ENCODE data around the gene HUNK.

Gene HUNK

GRCh38 chr21:31952828-31953227, 80.0 kb downstream of the HUNK start:
- DNase-seq (ENCODE audit: low read depth in 2 of 2) = no peak

- no peak for DNase-seq (ENCODE audit: low read depth in 2 of 2)
Measured at GRCh38 chr21:31957631-31958030, 84.8 kb downstream of the HUNK start.

GRCh38 chr21:31959881-31960280, 87.1 kb downstream of the HUNK start:
- no peak for DNase-seq (ENCODE audit: low read depth in 2 of 2)

GRCh38 chr21:31961027-31961426, 88.2 kb downstream of the HUNK start:
- DNase-seq (ENCODE audit: low read depth in 2 of 2) = no peak

- no peak for DNase-seq (ENCODE audit: low read depth in 2 of 2)
Measured at GRCh38 chr21:31961704-31962103, 88.9 kb downstream of the HUNK start.

GRCh38 chr21:31964692-31965091, 91.9 kb downstream of the HUNK start:
- DNase-seq (ENCODE audit: low read depth in 2 of 2) = no peak

- no peak for DNase-seq (ENCODE audit: low read depth in 2 of 2)
Measured at GRCh38 chr21:31967334-31967733, 94.5 kb downstream of the HUNK start.

- no peak for DNase-seq (ENCODE audit: low read depth in 2 of 2)
Measured at GRCh38 chr21:31972622-31973021, 99.8 kb downstream of the HUNK start.

GRCh38 chr21:31973402-31973944, 100.7 kb downstream of the HUNK start:
- DNase-seq (ENCODE audit: low read depth in 2 of 2) = no peak

GRCh38 chr21:31974454-31974985, 101.7 kb downstream of the HUNK start:
- peak; percentile 2 to 11 for DNase-seq (ENCODE audit: low read depth in 2 of 2)

GRCh38 chr21:31975491-31975890, 102.7 kb downstream of the HUNK start:
- no peak for DNase-seq (ENCODE audit: low read depth in 2 of 2)

- no peak for DNase-seq (ENCODE audit: low read depth in 2 of 2)
Measured at GRCh38 chr21:31977816-31978215, 105.0 kb downstream of the HUNK start.

GRCh38 chr21:31983120-31983519, 110.3 kb downstream of the HUNK start:
- no peak for DNase-seq (ENCODE audit: low read depth in 2 of 2)

GRCh38 chr21:31983554-31983953, 110.7 kb downstream of the HUNK start:
- no peak for DNase-seq (ENCODE audit: low read depth in 2 of 2)

GRCh38 chr21:31985398-31985797, 112.6 kb downstream of the HUNK start:
- no peak for DNase-seq (ENCODE audit: low read depth in 2 of 2)

- no peak for DNase-seq (ENCODE audit: low read depth in 2 of 2)
Measured at GRCh38 chr21:31986035-31986856, 113.4 kb downstream of the HUNK start.

- DNase-seq (ENCODE audit: low read depth in 2 of 2) = no peak
Measured at GRCh38 chr21:31987696-31988095, 114.9 kb downstream of the HUNK start.

GRCh38 chr21:31988492-31989290, 115.9 kb downstream of the HUNK start:
- no peak for DNase-seq (ENCODE audit: low read depth in 2 of 2)

GRCh38 chr21:31991356-31992331, 118.8 kb downstream of the HUNK start:
- DNase-seq (ENCODE audit: low read depth in 2 of 2) = no peak

GRCh38 chr21:31992391-31992790, 119.6 kb downstream of the HUNK start:
- no peak for DNase-seq (ENCODE audit: low read depth in 2 of 2)
